Right lobe of liver (tissue), 6 donors: Measurements from ENCODE around the gene INTS1. TPM values are rescaled to one million over a fixed set of nuclear protein-coding genes. Genes with fewer than 3 reads are reported as not detected.

ENCODE experiments used
- ATAC-seq, 4 donors: fragments of 200-7000 bp; cut with Tn5 transposase; one replicate each; pipeline ENCODE4 v1.9.1; 2020; ENCODE audit warnings: mild to moderate bottlenecking in 4 of 4, moderate library complexity in 4 of 4
- DNase-seq, 3 donors: peaks; one replicate each; pipeline ENCODE4 v3.0.0-alpha.2; 2020
- H3K27ac ChIP-seq, 3 donors: fragments of 200-600 bp; one replicate each; pipeline ENCODE4 v1.8.0; 2022
- H3K27me3 ChIP-seq, 2 donors: fragments of 200-600 bp; one replicate each; pipeline ENCODE4 v1.8.0; 2022
- H3K36me3 ChIP-seq, 4 donors: fragments of 200-600 bp; sonication (generic) in 1 of 4; one replicate each; pipeline versions ENCODE4 v1.5.1 to v1.8.0; 2017 to 2022; ENCODE audit warnings: control low read depth in 1 of 4
- H3K4me1 ChIP-seq, 4 donors: fragments of 200-600 bp; sonication (generic) in 1 of 4; one replicate each; pipeline versions ENCODE4 v1.5.1 to v1.8.0; 2017 to 2022; ENCODE audit warnings: control low read depth in 1 of 4
- H3K4me3 ChIP-seq, 3 donors: fragments of 200-600 bp; one replicate each; pipeline ENCODE4 v1.8.0; 2022
- H3K9me3 ChIP-seq, 4 donors: fragments of 200-600 bp; sonication (generic) in 1 of 4; one replicate each; pipeline versions ENCODE4 v1.5.1 to v1.8.0; 2017 to 2022; ENCODE audit warnings: control low read depth in 1 of 4
- POLR2A ChIP-seq: fragments of 450-650 bp; IDR thresholded peaks from one replicate; pipeline ENCODE4 v1.6.1; 2017; ENCODE audit warnings: antibody characterized with exemption, mild to moderate bottlenecking
- WGBS: methylation state at CpG from one replicate; pipeline ENCODE4 v1.1.6; 2018; ENCODE audit warnings: low coverage, low lambda C conversion rate; ENCODE audit not compliant: insufficient coverage; ENCODE audit errors: missing lambda C conversion rate; 5-methylcytosine and 5-hydroxymethylcytosine counted together
- intact Hi-C, 2 donors: fragments of 100-400 bp; cut with DNase I; formaldehyde crosslinking; loops; one replicate each; pipeline versions ENCODE4 v1.11.2 to v1.14.1; 2022
- total RNA-seq, 6 experiments: library from RNA; depleted of rRNA in 2 of 6; stranded (reverse); fragments of >200 nt in 2 of 6; fragmentation: NEBNext Ultra II Directional in 3 of 6; extraction: Animal tissue kit (Norgen Biotek cat#: 25700) in 3 of 6; gene quantifications; one replicate each; pipeline versions ENCODE4 v1.1.0 to v1.2.4, GENCODE V29; 2016 to 2023
- TF ChIP-seq, protein P1 (sequence below), 4 donors: fragments of 200-600 bp in 3 of 4; fragments of 450-650 bp in 1 of 4; IDR thresholded peaks; one replicate each; pipeline versions ENCODE4 v1.5.1 to v1.8.0; 2016 to 2022; ENCODE audit warnings: antibody characterized with exemption in 4 of 4, mild to moderate bottlenecking in 2 of 4
- donor health status: DM: no; HTN: yes; CAD: no.
- donor health status: DM: no; HTN: no; CAD: no.
- donor health status: DM: no; HTN: no; CAD: no.
- donor health status: DM: no; HTN: yes; CAD: no.
- donor health status: DM: no; HTN: yes; CAD: no.

The INTS1 gene
- total RNA-seq, 6 experiments from 2014 or later, result 30.1 to 49.6 (median 41.2) TPM

DNA sequence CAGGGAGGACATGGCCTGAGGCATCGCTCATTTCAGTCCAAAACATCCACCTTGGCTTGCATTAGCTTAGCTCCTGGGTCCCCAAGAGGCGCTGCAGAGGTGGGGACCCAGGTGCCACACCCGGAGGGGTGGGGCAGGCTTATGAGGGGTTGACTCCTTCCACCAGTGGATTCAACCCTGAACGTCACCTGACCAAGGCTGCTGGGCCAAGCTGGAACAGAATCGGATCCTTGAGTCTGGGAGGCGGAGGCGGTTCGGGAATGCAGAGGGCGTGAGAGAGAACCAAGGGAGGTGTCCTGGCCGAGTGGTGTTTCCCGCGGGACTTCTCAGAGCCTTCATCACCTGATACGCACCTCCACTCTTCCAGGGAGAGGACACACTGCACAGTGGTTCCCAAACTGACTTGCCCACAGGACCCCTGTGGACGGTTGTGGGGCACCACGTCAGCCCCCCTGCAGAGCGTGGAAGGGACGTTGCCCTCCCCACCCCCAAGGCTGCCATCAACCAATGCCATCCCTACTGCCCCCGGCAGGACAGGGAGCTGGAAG is 40.4 kb downstream of the INTS1 start:
- H3K9me3 ChIP-seq, result no peaks in the 10 kb centered on the region
- H3K4me1 ChIP-seq, result peaks cover 0 to 39% (median 11%) of the 10 kb centered on the region in 4 donors
- no peak for TF ChIP-seq POLR2A
- TF ChIP-seq, protein P1, sequence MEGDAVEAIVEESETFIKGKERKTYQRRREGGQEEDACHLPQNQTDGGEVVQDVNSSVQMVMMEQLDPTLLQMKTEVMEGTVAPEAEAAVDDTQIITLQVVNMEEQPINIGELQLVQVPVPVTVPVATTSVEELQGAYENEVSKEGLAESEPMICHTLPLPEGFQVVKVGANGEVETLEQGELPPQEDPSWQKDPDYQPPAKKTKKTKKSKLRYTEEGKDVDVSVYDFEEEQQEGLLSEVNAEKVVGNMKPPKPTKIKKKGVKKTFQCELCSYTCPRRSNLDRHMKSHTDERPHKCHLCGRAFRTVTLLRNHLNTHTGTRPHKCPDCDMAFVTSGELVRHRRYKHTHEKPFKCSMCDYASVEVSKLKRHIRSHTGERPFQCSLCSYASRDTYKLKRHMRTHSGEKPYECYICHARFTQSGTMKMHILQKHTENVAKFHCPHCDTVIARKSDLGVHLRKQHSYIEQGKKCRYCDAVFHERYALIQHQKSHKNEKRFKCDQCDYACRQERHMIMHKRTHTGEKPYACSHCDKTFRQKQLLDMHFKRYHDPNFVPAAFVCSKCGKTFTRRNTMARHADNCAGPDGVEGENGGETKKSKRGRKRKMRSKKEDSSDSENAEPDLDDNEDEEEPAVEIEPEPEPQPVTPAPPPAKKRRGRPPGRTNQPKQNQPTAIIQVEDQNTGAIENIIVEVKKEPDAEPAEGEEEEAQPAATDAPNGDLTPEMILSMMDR (IDR thresholded peaks at IDR 0.05), result no peak
- ATAC-seq (no peak), DNase-seq (no peak)
- no peak overlapping the region for H3K27ac ChIP-seq
- intact Hi-C loops, result no loop called here
- no peaks in the 10 kb centered on the region for H3K27me3 ChIP-seq
- H3K36me3 ChIP-seq, result no peaks in the 10 kb centered on the region
- WGBS, result 81% methylated on average over 5 of the region's 18 CpGs
- no peak overlapping the region for H3K4me3 ChIP-seq

DNA sequence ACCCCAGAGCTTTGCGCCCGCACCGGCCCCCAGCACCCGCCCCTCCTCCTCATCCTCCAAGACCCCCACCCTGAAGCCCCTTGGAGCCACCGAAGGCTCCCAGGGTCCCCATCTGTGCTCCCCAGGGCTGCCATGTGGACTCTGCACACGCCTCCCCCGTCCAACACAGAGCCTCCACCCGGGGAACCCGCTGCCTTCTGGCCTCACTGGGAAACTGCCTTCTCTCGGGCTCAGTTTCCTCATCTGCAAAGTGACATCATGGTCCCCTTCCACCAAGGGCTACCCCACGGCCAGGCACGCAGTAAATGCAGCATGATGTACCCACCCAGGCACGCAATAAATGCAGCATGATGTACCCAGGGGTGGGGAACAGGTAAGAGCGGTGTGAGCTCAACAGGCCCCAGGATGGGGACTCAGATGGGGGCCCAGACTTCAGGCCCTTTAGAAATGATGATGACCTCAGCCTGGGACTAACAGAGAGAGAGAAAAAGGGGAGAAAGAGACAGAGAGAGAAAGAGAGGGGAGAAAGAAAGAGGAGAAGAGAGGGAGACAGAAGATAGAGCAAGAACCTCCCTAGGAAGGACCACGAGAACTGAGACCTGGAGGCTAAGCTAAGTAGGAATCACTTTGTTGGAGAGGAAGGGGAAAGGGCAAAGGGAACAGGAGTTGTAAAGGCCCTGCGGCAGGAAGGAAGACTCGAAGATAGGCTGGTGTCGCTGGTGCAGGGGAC is 42.4 kb downstream of the INTS1 start:
- H3K4me3 ChIP-seq, result no peak overlapping the region
- H3K9me3 ChIP-seq, result no peaks in the 10 kb centered on the region
- H3K27ac ChIP-seq, result peak overlapping the region; percentile 82 to 97 (median 93)
- intact Hi-C loops, result no loop called here
- ATAC-seq, result no peak
- H3K36me3 ChIP-seq, result no peaks in the 10 kb centered on the region
- H3K27me3 ChIP-seq, result no peaks in the 10 kb centered on the region
- DNase-seq, result no peak
- no peak for TF ChIP-seq POLR2A
- TF ChIP-seq, protein P1 (IDR thresholded peaks at IDR 0.05), result no peak
- peaks cover 0 to 43% (median 13%) of the 10 kb centered on the region in 4 donors for H3K4me1 ChIP-seq
- WGBS, result 47% methylated on average over 13 of the region's 18 CpGs

DNA sequence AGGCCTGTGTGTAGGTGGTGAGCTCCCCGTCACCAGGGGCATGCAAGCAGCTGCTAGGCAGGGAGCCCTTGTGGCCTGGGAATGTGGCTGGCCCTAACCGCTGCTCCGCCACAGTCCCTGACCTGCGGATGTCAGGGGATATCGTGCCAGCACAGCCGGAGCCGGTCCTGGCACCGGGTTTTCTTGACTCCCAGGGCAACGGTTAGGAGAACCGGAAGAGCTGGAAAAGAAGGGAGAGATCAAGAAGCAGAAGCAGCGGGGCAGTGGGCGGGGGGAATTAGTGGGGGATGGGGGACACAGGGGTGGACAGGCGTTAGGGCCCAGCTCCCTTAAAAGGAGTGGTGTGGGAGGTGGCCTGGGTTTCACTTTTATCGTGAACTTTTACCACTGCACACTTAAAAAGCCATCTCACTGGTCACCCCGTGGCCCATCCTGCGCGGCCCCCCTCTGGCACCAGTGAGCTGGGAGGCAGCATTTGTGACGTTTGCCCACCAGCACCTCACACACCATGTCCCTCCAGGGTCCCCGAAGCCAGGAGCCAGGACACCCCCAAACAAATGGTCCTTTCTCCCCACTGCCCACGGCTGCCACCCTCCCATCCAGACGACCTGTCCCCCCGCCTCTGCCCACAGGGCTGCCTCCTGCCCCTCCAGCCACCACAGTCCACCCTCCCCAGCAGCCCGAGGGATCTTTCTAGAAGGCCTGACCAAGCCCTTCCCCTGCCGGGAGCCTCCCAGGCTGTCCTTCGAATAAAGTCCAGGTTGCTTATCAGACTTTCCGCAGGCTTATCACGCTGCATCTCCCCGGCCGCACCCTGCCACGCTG is 43.2 kb downstream of the INTS1 start:
- DNase-seq (peak; percentile 70 to 88 (median 87)), ATAC-seq (peak; percentile 21 to 48 (median 40))
- WGBS, result 6% methylated on average over 6 of the region's 30 CpGs
- H3K27me3 ChIP-seq, result no peaks in the 10 kb centered on the region
- H3K4me3 ChIP-seq, result peak overlapping the region; percentile 39 to 57 (median 45)
- H3K36me3 ChIP-seq, result no peaks in the 10 kb centered on the region
- peaks cover 0 to 35% (median 10%) of the 10 kb centered on the region in 4 donors for H3K4me1 ChIP-seq
- intact Hi-C loops, result no loop called here
- H3K27ac ChIP-seq, result peak overlapping the region; percentile 82 to 97 (median 93)
- H3K9me3 ChIP-seq, result no peaks in the 10 kb centered on the region
- TF ChIP-seq, protein P1 (IDR thresholded peaks at IDR 0.05), result no peak
- no peak for TF ChIP-seq POLR2A

DNA sequence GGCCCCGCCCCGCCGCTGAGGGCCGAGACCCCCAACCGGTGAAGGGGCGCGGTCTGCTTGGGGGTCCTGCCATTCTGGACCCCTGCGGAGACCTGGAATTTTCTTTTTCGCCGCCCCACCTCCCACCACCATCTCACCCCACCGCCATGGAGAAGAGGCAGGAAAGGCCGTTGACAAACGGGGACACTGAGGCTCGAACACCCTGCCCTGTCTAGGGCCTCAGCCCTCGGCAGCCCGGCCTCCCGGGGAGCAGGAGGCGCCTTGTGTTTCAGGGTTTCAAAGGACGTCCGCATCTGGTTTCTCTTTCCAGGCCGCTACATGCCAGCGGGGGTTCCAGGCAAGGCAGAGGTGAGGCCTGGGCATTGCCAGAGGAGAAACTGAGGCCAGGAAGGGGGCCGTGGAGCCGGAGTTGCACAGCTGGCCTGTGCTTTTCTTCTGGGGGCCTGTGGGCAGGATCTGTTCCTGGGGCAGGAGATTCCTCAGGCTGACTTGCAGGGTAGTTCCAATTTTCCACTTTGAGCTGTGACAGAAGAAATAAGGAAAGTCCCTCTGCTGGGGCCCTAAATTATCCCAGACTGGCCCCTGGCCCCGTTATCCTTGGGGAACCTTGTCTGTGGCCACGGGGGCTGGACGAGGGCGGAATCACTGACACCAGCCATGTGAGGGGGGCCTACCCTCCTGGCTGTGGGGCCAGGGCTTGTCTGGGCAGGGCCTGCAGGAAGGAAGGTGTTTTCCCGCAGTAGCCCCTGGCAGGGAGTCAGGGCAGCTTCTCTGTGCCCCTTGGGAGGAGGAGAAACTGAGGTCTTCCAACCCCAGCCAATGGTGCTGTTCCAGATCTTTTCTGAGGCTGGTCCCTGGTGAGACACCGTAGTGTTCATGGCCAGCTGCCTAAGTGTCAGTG is 44.0 kb downstream of the INTS1 start:
- TF ChIP-seq, protein P1 (IDR thresholded peaks at IDR 0.05), result no peak
- Histone ChIP-seq H3K36me3 (no peaks in the 10 kb centered on the region), H3K9me3 (no peaks in the 10 kb centered on the region), H3K4me1 (peaks cover 0 to 35% (median 10%) of the 10 kb centered on the region in 4 donors), H3K4me3 (peak overlapping the region; percentile 39 to 57 (median 45)), H3K27ac (peak overlapping the region; percentile 82 to 97 (median 93)), H3K27me3 (no peaks in the 10 kb centered on the region)
- WGBS, result 8% methylated on average over 6 of the region's 30 CpGs
- intact Hi-C loops, result no loop called here
- ATAC-seq, result no peak
- DNase-seq, result peak in 1 of 3 donors; percentile 49
